WTC11 (cell line): ENCODE results near the gene SRD5A1. TPM values are rescaled to one million over a fixed set of nuclear protein-coding genes. Genes with fewer than 3 reads are reported as not detected.

Source experiments
- ATAC-seq: fragments of 200-7000 bp; cut with Tn5 transposase; 2 replicates; pipeline ENCODE4 v1.10.0; 2021; ENCODE audit warnings: mild to moderate bottlenecking, moderate library complexity
- CTCF ChIA-PET: fragments of 300-600 bp; sonication (Branson Sonifier 250); formaldehyde crosslinking; loops from one replicate; lab custom pipeline; 2021; ENCODE audit warnings: antibody characterized with exemption; lab: Charles Lee
- POLR2A ChIA-PET: fragments of 350-600 bp; sonication (Branson Sonifier 250); formaldehyde crosslinking; loops from one replicate; lab custom pipeline; 2021; ENCODE audit warnings: antibody characterized with exemption; lab: Charles Lee
- DNase-seq: peaks from one replicate; pipeline ENCODE4 v3.0.0; 2021; ENCODE audit warnings: low spot score
- H3K27ac Mint-ChIP-seq: 2 replicates; pipeline ENCODE4 v1.8.0; 2021; ENCODE audit warnings: mixed read lengths
- H3K27me3 Mint-ChIP-seq: 2 replicates; pipeline ENCODE4 v1.8.0; 2021; ENCODE audit warnings: low read depth, mild to moderate bottlenecking, moderate library complexity, mixed read lengths
- H3K36me3 Mint-ChIP-seq: 2 replicates; pipeline ENCODE4 v1.8.0; 2021; ENCODE audit warnings: mixed read lengths
- H3K4me1 Mint-ChIP-seq: 2 replicates; pipeline ENCODE4 v1.8.0; 2022; ENCODE audit warnings: mixed read lengths
- H3K4me3 Mint-ChIP-seq: 2 replicates; pipeline ENCODE4 v1.8.0; 2021; ENCODE audit warnings: mild to moderate bottlenecking, moderate library complexity, mixed read lengths
- H3K9me3 Mint-ChIP-seq: 2 replicates; pipeline ENCODE4 v1.8.0; 2021; ENCODE audit warnings: mixed read lengths
- CREM ChIP-seq: sonication (generic); formaldehyde crosslinking; IDR thresholded peaks from 2 replicates; pipeline ENCODE4 v1.8.1; 2022; ENCODE audit warnings: mild to moderate bottlenecking, missing genetic modification reagents, moderate library complexity
- ELF4 ChIP-seq: sonication (generic); formaldehyde crosslinking; IDR thresholded peaks from 2 replicates; pipeline ENCODE4 v1.8.1; 2022; ENCODE audit warnings: low read depth, mild to moderate bottlenecking, moderate library complexity, missing genetic modification reagents
- ETV6 ChIP-seq: sonication (generic); formaldehyde crosslinking; IDR thresholded peaks from 2 replicates; pipeline ENCODE4 v1.8.1; 2022; ENCODE audit warnings: mild to moderate bottlenecking, missing genetic modification reagents
- JUN ChIP-seq: sonication (generic); formaldehyde crosslinking; IDR thresholded peaks from 2 replicates; pipeline ENCODE4 v1.8.0; 2023; ENCODE audit warnings: mild to moderate bottlenecking, missing genetic modification reagents
- ZNF121 ChIP-seq: sonication (generic); formaldehyde crosslinking; IDR thresholded peaks from 2 replicates; pipeline ENCODE4 v1.8.0; 2023; ENCODE audit warnings: missing genetic modification reagents
- total RNA-seq: library from RNA; stranded (reverse); gene quantifications from 3 replicates; pipeline ENCODE4 v1.2.3, GENCODE V29; 2021
- TF ChIP-seq, protein P1 (sequence below): fragments of 250-450 bp; sonication (Bioruptor Pico); IDR thresholded peaks from 2 replicates; pipeline ENCODE4 v2.1.2; 2022; ENCODE audit warnings: mild to moderate bottlenecking, moderate library complexity
- TF ChIP-seq, protein P2 (sequence below): fragments of 200-600 bp; IDR thresholded peaks from 2 replicates; pipeline ENCODE4 v1.8.0; 2022; ENCODE audit warnings: antibody characterized with exemption
- TF ChIP-seq, protein P3 (sequence below): sonication (generic); formaldehyde crosslinking; IDR thresholded peaks from 2 replicates; pipeline ENCODE4 v1.8.1; 2022; ENCODE audit warnings: missing genetic modification reagents, borderline replicate concordance
- TF ChIP-seq, protein P4 (sequence below): sonication (generic); formaldehyde crosslinking; IDR thresholded peaks from 2 replicates; pipeline ENCODE4 v1.8.1; 2023; ENCODE audit warnings: mild to moderate bottlenecking, missing genetic modification reagents
- TF ChIP-seq, protein P5 (sequence below): sonication (generic); formaldehyde crosslinking; IDR thresholded peaks from 2 replicates; pipeline ENCODE4 v1.8.1; 2022; ENCODE audit warnings: low read depth, missing genetic modification reagents, borderline replicate concordance
- TF ChIP-seq, protein P6 (sequence below): sonication (generic); formaldehyde crosslinking; IDR thresholded peaks from 2 replicates; pipeline ENCODE4 v1.8.1; 2023; ENCODE audit warnings: mild to moderate bottlenecking, moderate library complexity, missing genetic modification reagents
- TF ChIP-seq, protein P7 (sequence below): sonication (generic); formaldehyde crosslinking; IDR thresholded peaks from 2 replicates; pipeline ENCODE4 v1.8.1; 2023; ENCODE audit warnings: mild to moderate bottlenecking, missing genetic modification reagents, borderline replicate concordance

SRD5A1 gene
- total RNA-seq, 1 experiment from 2014 or later: 36.9 TPM

DNA sequence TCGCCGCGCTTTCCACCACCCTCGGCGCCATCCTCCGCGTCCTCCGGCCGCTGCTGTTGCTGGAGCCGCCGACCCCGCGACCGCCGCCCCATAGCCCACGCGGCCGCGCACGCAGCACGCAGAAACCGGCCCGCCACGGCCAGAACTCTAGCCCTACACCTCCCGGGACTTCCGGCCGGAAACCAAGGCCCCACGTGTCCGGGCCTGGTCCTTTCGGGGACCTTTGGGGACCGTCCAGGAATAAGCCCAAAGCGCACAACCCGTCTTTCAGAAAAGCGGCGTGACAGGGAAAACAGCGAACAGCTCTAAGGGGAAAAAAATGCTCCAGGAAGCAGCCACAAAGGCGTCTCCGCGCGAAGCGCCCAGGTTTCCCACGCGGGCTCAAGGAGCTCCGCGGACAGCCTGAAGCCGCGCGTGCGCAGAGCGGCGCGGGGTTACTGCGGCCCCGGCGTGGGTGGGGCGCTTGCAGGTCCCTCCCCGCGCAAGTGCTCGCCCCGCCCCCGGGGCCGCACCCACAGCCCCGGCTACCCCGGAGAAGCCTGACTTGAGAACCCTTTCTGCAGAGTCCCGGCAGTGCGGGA lies at the start of gene SRD5A1, which contains the start of gene NSUN2 (continued):
- 0 out of 2 replicates have a peak, but pooled peaks have one; percentile 20 for TF ChIP-seq CREM (CRISPR knock-in tag)

DNA sequence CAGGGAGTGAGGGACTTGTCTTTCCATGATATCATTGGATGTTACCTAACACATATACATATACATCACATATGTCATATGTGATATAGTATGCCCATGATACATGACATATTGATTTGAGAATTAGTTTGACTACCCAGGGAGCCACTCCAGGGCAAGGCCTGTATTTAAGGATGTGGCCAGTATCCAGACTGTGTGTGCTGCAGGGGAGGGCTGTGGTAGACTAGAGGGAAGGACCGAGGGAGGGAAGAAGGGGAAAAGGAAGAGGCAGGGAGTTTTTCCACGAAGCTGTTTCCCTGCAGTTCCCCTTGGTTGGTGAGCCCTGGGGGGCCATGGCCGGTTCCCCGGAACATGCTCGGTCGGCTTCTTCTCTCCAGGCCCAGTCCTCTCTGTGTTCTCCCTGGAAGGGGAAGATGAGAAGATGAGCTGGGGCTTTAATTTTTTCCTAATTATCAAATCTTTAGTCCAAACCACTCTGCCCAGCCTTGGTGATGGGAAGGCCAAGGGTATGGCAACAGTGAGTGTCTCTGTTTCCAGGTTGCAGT lies 49.1 kb upstream of the SRD5A1 start:
- no peak overlapping the region for H3K27ac Mint-ChIP-seq

More for the DNA sequence above, 49.1 kb upstream of the SRD5A1 start:
- Mint-ChIP-seq H3K27me3 (peaks cover 67% of the 10 kb centered on the region), H3K9me3 (peaks cover 1% of the 10 kb centered on the region; the same call in 1 of the 2 replicates), H3K36me3 (no peaks in the 10 kb centered on the region), H3K4me3 (peak overlapping the region; percentile 67), H3K4me1 (peaks cover 15% of the 10 kb centered on the region)
- TF ChIP-seq, protein P1, sequence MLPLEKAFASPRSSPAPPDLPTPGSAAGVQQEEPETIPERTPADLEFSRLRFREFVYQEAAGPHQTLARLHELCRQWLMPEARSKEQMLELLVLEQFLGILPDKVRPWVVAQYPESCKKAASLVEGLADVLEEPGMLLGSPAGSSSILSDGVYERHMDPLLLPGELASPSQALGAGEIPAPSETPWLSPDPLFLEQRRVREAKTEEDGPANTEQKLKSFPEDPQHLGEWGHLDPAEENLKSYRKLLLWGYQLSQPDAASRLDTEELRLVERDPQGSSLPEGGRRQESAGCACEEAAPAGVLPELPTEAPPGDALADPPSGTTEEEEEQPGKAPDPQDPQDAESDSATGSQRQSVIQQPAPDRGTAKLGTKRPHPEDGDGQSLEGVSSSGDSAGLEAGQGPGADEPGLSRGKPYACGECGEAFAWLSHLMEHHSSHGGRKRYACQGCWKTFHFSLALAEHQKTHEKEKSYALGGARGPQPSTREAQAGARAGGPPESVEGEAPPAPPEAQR (CRISPR knock-in tag): no peak
- TF ChIP-seq, protein P2, sequence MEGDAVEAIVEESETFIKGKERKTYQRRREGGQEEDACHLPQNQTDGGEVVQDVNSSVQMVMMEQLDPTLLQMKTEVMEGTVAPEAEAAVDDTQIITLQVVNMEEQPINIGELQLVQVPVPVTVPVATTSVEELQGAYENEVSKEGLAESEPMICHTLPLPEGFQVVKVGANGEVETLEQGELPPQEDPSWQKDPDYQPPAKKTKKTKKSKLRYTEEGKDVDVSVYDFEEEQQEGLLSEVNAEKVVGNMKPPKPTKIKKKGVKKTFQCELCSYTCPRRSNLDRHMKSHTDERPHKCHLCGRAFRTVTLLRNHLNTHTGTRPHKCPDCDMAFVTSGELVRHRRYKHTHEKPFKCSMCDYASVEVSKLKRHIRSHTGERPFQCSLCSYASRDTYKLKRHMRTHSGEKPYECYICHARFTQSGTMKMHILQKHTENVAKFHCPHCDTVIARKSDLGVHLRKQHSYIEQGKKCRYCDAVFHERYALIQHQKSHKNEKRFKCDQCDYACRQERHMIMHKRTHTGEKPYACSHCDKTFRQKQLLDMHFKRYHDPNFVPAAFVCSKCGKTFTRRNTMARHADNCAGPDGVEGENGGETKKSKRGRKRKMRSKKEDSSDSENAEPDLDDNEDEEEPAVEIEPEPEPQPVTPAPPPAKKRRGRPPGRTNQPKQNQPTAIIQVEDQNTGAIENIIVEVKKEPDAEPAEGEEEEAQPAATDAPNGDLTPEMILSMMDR: no peak
- TF ChIP-seq ZNF121 (CRISPR knock-in tag) (no peak), ETV6 (no peak), JUN (CRISPR knock-in tag) (no peak), ELF4 (CRISPR knock-in tag) (no peak)
- TF ChIP-seq, protein P3, sequence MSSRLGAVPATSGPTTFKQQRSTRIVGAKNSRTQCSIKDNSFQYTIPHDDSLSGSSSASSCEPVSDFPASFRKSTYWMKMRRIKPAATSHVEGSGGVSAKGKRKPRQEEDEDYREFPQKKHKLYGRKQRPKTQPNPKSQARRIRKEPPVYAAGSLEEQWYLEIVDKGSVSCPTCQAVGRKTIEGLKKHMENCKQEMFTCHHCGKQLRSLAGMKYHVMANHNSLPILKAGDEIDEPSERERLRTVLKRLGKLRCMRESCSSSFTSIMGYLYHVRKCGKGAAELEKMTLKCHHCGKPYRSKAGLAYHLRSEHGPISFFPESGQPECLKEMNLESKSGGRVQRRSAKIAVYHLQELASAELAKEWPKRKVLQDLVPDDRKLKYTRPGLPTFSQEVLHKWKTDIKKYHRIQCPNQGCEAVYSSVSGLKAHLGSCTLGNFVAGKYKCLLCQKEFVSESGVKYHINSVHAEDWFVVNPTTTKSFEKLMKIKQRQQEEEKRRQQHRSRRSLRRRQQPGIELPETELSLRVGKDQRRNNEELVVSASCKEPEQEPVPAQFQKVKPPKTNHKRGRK (CRISPR knock-in tag): no peak
- TF ChIP-seq, protein P4, sequence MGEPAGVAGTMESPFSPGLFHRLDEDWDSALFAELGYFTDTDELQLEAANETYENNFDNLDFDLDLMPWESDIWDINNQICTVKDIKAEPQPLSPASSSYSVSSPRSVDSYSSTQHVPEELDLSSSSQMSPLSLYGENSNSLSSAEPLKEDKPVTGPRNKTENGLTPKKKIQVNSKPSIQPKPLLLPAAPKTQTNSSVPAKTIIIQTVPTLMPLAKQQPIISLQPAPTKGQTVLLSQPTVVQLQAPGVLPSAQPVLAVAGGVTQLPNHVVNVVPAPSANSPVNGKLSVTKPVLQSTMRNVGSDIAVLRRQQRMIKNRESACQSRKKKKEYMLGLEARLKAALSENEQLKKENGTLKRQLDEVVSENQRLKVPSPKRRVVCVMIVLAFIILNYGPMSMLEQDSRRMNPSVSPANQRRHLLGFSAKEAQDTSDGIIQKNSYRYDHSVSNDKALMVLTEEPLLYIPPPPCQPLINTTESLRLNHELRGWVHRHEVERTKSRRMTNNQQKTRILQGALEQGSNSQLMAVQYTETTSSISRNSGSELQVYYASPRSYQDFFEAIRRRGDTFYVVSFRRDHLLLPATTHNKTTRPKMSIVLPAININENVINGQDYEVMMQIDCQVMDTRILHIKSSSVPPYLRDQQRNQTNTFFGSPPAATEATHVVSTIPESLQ: no peak
- TF ChIP-seq, protein P5, sequence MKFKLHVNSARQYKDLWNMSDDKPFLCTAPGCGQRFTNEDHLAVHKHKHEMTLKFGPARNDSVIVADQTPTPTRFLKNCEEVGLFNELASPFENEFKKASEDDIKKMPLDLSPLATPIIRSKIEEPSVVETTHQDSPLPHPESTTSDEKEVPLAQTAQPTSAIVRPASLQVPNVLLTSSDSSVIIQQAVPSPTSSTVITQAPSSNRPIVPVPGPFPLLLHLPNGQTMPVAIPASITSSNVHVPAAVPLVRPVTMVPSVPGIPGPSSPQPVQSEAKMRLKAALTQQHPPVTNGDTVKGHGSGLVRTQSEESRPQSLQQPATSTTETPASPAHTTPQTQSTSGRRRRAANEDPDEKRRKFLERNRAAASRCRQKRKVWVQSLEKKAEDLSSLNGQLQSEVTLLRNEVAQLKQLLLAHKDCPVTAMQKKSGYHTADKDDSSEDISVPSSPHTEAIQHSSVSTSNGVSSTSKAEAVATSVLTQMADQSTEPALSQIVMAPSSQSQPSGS (CRISPR knock-in tag): no peak
- TF ChIP-seq, protein P6, sequence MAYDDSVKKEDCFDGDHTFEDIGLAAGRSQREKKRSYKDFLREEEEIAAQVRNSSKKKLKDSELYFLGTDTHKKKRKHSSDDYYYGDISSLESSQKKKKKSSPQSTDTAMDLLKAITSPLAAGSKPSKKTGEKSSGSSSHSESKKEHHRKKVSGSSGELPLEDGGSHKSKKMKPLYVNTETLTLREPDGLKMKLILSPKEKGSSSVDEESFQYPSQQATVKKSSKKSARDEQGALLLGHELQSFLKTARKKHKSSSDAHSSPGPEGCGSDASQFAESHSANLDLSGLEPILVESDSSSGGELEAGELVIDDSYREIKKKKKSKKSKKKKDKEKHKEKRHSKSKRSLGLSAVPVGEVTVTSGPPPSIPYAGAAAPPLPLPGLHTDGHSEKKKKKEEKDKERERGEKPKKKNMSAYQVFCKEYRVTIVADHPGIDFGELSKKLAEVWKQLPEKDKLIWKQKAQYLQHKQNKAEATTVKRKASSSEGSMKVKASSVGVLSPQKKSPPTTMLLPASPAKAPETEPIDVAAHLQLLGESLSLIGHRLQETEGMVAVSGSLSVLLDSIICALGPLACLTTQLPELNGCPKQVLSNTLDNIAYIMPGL (CRISPR knock-in tag): no peak
- TF ChIP-seq, protein P7, sequence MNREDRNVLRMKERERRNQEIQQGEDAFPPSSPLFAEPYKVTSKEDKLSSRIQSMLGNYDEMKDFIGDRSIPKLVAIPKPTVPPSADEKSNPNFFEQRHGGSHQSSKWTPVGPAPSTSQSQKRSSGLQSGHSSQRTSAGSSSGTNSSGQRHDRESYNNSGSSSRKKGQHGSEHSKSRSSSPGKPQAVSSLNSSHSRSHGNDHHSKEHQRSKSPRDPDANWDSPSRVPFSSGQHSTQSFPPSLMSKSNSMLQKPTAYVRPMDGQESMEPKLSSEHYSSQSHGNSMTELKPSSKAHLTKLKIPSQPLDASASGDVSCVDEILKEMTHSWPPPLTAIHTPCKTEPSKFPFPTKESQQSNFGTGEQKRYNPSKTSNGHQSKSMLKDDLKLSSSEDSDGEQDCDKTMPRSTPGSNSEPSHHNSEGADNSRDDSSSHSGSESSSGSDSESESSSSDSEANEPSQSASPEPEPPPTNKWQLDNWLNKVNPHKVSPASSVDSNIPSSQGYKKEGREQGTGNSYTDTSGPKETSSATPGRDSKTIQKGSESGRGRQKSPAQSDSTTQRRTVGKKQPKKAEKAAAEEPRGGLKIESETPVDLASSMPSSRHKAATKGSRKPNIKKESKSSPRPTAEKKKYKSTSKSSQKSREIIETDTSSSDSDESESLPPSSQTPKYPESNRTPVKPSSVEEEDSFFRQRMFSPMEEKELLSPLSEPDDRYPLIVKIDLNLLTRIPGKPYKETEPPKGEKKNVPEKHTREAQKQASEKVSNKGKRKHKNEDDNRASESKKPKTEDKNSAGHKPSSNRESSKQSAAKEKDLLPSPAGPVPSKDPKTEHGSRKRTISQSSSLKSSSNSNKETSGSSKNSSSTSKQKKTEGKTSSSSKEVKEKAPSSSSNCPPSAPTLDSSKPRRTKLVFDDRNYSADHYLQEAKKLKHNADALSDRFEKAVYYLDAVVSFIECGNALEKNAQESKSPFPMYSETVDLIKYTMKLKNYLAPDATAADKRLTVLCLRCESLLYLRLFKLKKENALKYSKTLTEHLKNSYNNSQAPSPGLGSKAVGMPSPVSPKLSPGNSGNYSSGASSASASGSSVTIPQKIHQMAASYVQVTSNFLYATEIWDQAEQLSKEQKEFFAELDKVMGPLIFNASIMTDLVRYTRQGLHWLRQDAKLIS (CRISPR knock-in tag): no peak
- CTCF ChIA-PET: interaction anchor here (2.2 kb wide), 1 partner anchor 10 kb away, joined by 7 read pairs; no protein-coding TSS in a partner anchor
- ATAC-seq: no peak
- DNase-seq: no peak
- POLR2A ChIA-PET: no interaction called here
